Measurements from ENCODE around the gene BABAM2.

BABAM2 gene

DNA sequence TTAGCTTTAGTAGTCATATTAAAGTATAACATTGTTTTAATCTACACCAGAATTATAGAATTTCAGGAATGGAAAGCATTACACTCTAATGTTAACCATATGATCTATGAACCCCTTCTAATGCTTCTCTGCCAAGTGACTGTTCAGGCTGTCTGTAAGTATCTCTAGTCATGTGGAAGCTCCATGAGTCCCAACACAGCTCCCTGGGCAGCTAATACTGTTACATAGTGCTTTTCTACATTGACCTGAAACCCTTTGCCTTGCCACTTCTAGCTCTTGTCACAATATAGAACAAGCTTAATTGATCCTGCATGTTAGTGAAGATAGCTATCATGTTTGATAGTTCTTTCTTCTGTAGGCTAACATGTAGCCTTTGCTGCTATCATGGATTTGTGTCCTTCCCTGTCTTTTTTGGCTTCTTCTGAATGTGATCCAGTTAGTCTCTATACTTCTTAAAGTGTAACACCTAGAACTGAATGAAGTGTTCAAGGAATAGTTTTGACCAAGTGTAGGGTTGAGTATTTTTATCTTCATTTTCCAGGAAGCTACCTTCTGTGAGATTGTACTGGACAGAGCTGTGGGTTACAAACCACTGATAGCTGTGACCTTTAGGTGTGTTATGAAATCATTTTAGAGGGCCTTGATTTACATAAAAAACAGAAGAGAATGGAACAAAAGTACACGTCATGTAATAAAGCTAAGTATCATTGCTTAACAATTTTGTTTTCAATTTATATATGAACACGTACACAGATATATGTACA is 23.7 kb downstream of the BABAM2 start:
- no peak for DNase-seq

DNA sequence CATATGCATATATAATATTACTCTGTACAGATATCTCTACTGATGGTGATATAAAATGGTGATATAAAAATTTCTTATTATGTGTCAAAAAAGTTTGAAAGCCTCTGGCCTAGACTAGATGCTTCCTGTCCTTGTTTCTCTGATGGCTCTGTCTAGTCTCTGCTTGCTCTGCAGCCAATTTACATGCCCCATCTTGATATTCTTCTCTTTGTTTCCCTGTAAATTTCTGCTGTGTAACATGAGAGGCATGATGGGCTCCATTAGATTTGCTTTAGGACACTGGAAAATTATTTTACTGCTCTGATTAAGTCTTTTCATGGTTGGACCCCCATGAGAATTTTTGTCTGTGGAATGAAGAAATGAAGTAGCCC is 24.3 kb downstream of the BABAM2 start:
- no peak for DNase-seq

DNA sequence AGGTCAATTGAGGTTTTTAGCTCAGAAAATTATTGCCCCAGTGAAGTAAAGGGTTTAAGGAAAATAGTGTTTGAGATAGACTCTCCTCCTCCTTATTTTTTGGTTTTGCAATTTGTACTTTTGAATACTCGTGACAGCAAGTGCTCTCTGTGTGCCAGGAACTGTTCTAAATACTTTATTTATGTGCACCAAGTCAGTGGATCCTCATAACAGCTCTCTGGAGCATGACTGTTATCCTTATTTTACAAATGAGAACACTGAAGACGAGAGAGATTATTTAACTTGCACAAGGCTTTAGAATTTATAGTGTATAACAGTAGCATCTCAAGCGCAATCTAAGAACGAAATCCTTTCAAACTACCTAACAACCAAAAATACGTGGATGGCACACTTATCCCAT is 24.7 kb downstream of the BABAM2 start:
- no peak for DNase-seq

- no peak for DNase-seq
Observed at GRCh38 chr2:27915874-27916273, 25.3 kb downstream of the BABAM2 start.

DNA sequence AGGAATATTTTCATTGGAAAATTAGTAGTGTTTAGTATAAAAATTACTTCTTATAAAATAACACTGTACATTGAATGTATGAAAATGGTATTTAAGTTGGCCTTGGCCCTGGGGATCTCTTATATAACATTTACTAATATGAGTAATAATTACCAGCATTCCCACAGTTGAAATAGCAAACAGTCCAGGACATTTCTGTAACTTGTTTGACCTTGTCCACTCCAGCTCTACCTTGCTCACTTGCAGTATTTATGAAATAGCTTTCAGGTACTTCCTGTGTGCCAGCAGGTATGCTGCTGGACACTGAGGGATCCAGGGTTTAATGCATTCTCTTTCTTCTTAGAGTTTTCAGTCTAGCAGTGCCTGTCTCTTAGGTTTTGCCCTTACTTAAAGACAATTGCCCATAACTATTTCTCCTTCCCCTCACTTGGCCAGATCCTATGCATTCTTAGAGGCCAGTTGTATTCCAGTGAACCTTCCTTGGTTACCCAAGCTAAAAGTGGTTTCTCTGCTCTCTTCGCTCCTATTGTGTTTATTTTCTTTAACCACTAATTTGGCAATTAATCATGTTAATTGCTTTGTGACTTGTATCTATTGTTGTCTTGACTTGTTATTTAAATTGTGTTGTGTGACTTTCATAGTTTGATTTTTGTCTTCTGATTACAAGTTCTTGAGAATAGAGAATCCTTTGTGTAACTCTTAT is 25.9 kb downstream of the BABAM2 start:
- DNase-seq: no peak

GRCh38 chr2:27920148-27920885 is 29.8 kb downstream of the BABAM2 start:
- DNase-seq: no peak

DNA sequence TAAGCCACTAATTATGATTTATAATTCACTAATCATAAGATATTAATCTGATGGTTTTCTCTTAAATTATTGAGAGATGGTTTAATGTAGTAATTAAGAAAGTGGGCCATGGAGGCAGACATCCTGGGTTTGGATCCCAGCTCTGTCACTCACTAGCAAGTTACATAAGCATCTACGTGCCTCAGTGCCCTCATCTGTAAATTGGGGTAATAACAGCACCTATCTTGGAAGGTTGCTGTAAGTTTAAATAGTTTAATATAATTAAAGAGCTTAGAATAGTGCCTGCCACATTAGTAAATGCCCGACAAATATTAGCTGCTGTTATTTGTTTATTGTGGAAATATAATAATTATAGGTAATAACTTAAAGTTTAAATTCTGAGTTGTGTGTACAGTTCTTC is 30.9 kb downstream of the BABAM2 start:
- DNase-seq: no peak

GRCh38 chr2:27921880-27922547 is 31.5 kb downstream of the BABAM2 start:
- no peak for DNase-seq

DNA sequence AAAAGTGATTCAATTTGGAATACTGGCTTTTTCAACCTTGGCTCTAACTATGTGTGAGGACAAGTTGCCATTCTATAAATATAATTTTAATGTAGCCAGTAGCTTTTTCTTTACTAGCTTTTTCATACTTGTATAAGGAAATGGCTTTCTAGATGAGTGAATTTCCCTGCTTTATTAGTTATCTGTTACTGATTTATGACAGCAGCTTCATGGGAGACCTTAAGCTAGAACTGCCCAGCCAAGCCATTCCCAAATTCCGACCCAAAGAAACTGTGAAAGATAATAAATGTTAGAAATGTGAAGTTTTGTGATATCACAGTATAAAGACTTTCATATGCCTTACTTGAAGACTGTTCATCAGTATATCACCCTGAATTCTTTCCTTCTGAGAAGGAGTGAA is 32.3 kb downstream of the BABAM2 start:
- DNase-seq: no peak

- no peak for DNase-seq
Observed at GRCh38 chr2:27925766-27926472, 35.4 kb downstream of the BABAM2 start.

DNA sequence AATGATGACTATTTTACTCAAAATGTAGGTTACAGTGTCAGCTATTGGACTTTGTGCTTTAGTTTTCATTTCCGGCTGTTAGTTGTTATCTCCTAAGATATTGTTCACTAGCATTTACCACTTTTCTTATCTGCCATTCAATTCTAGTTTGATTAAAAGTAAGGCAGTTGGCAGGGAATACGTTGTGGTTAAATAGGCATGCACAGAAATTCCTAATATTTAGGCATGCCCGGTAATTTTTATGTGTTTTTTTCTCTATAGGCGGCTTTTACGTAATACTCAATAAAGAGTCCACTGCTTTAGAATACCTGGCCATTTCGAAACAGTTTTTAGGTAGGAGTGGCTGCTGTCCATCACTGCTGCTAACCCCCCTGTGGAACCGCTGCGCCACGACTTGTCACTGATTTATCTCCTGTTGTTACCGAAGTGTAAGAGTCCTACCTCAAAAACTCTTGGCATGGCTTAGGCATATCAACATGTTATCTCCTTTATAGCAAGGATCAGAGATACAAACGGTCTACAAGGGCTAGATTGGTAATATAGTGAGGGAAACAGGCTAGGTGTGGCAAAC is 39.5 kb downstream of the BABAM2 start:
- no peak for DNase-seq

DNA sequence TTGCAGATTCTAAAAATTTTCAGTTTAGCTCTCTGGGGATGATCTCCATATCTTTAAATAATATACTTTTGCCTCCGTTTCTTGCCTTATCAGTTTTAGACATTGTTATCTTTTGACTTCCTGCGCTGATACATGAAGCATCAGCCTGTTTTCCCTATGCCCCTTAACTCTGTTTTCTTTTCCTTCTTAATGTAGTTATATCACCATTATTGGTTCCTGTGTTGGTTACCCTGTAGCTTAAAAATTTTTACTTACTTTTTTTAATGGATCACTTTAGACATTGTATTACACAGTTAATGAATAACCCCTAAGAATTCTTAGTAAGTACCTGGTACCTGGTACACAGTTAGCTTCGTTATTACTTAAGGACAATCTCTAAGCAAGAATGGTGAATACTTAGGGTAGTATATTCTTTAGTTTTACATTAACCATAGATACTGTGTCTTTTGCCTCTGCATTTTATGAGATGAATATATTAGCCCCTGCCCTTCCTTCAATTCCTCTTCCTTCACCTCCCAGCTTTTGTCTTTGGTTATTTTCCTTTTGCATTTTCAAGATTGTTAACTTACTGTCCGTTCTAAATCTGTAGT is 40.9 kb downstream of the BABAM2 start:
- no peak for DNase-seq

DNA sequence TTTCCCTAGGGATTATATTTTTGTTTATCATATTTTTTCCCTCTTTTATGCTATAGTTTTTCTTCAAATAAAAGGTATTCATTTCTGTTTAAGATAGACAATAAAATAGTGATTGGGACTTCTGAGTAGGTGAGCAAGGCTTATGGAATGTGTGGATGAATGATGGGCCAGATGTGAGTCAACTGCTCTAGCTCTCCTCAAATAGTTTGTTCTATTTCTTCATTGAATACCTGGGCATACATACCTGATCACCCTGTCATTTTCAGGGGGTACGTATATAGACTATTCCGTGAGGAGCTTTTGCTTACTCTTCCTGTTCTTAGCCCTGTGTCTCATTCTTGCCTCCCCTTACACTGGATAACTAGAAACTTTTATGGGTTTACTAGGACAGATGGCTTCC is 41.9 kb downstream of the BABAM2 start:
- DNase-seq: no peak

GRCh38 chr2:27935026-27935425 is 44.5 kb downstream of the BABAM2 start:
- no peak for DNase-seq

DNA sequence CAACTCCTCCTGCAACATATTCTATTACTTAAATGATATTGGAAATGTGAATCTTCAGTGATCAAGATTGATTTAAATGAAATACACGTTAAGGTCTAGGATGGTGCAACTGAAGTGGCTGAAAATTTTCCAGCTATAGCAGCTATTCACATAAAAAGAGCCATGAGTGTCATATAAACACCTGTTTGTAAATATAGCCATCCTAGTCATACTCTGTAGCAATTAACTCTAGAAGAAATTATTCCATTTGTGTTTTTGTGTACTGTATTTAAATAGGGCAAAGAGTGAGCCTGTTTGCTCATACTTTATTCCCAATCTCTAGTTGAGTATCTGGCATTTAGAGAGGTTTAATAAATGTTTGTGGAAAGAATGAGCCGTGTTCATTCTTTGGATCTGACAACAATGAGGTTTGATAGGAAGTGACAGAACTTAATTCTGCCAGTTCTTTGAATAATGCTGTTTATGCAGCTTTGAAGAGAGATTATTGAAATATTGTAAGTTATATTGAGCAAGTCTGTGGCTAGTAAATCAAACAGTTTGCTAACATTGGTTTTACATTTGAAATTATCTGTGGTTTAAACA is 49.7 kb downstream of the BABAM2 start:
- no peak for DNase-seq

DNA sequence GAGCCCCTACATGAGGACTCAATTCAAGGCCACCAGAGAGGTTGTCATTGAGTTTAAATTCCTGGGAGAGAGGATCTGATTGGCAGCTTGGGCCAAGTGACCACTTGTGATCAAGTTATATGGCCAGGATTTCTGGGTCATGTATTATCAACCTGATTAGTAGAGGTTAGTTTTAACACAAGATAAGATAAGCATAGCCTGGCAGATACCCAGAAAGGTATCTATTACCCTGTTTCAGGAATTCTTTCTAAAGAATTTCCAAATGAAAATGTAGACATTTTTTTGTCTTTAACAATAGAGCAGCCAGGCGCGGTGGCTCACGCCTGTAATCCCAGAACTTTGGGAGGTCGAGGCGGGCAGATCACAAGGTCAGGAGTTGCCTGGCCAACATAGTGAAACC is 50.5 kb downstream of the BABAM2 start:
- no peak for DNase-seq

DNA sequence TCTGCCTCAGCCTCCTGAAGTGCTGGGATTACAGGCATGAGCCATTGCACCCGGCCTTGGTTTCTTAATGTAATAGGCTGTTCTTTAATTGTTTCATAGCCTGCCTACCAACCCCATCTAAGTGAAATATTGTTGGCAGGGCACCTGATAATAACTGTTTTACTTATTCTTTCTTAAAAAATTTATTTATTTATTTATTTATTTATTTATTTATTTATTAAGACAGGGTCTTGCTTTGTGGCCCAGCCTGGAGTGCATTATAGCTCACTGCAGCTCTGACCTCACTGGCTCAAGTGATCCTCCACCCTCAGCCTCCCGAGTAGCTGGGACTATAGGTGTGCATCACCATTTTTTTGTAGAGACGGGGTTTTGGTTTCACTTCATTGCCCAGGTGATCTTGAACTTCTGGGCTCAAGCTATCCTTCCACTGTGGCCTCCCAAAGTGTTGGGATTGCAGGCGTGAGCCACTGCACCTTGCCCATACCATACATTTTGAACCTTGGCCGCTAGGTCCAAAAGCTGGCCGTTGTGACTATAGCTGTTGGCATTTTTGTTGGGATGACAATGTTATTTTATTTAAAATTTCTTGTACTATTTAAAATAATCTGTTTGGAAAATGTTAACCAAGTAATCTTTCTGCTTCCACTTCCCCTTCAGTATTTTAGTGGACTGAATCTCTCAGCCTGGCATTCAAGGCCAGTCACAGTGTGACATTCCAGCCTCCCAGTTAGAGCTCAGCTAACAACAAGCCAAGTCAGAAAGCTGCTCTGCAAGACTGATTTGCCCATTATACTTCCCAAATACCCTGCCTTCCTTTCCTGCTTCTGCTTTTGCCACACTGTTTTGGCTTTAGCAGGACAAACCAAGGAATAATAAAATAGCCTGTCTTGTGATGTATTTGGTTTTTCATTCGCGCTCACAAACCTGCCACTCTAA is 52.4 kb downstream of the BABAM2 start:
- DNase-seq: no peak

GRCh38 chr2:27946530-27947060 is 56.1 kb downstream of the BABAM2 start:
- no peak for DNase-seq

GRCh38 chr2:27952070-27952469 is 61.5 kb downstream of the BABAM2 start:
- no peak for DNase-seq

GRCh38 chr2:27953077-27953476 is 62.5 kb downstream of the BABAM2 start:
- no peak for DNase-seq

All from NCI-H2227 treated with DMSO at 0.1 percent for 48 hours (cell line).